HUES64 (cell line): ENCODE results near the gene JPH2.

Experiments used
- H3K27ac ChIP-seq: 2 replicates; pipeline ENCODE4 v1.7.0; 2013; ENCODE audit warnings: low read depth, low read length, inconsistent platforms
- H3K27me3 ChIP-seq: 2 replicates; pipeline ENCODE4 v1.6.1; 2013; ENCODE audit warnings: mild to moderate bottlenecking, low read length; ENCODE audit not compliant: insufficient read depth
- H3K36me3 ChIP-seq: 2 replicates; pipeline ENCODE4 v1.6.1; 2013; ENCODE audit warnings: mild to moderate bottlenecking, low read length; ENCODE audit not compliant: insufficient read depth
- H3K4me1 ChIP-seq: 2 replicates; pipeline ENCODE4 v1.6.1; 2013; ENCODE audit warnings: mild to moderate bottlenecking, low read length, moderate library complexity; ENCODE audit not compliant: insufficient read depth
- H3K4me3 ChIP-seq: 2 replicates; pipeline ENCODE4 v1.5.1; 2013; ENCODE audit warnings: mild to moderate bottlenecking, low read length, moderate library complexity
- H3K9ac ChIP-seq: 2 replicates; pipeline ENCODE4 v1.6.1; 2013; ENCODE audit warnings: mild to moderate bottlenecking, low read depth, low read length
- H3K9me3 ChIP-seq: 2 replicates; pipeline ENCODE4 v1.6.1; 2013; ENCODE audit warnings: low read depth, low read length; ENCODE audit not compliant: insufficient read depth
- WGBS: fragments of 150-250, 120-280 bp; methylation state at CpG from one replicate; pipeline ENCODE4 v1.1.7; 2013; ENCODE audit warnings: missing lambda C conversion rate; 5-methylcytosine and 5-hydroxymethylcytosine counted together

Gene JPH2

DNA sequence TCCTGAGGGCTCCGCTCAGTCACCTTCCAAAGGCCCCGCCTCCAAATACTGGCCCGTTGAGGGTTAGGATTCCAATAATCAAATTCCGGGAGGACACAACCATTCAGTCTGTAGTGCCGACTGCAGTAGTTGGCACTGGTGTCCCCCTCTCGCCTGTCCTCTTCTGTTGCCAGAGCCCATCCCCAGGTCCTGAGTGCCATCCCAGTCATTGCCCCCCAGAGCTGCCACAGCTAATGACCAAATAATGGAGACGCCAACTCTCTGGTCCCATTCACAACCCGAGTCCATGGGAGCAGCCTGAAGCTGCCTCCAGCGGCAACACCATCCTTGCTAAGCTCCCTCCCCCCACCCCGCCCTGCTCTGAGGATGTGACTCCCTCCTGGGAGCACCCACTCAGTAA is 115.9 kb downstream of the JPH2 start:
- no peaks in the 10 kb centered on the region for H3K4me1 ChIP-seq
- H3K9ac ChIP-seq, result no peak overlapping the region
- H3K27me3 ChIP-seq, result no peaks in the 10 kb centered on the region
- WGBS, result 86% methylated on average over 10 of the region's 10 CpGs
- H3K36me3 ChIP-seq, result no peaks in the 10 kb centered on the region
- no peaks in the 10 kb centered on the region for H3K9me3 ChIP-seq
- H3K4me3 ChIP-seq, result no peak overlapping the region
- H3K27ac ChIP-seq, result no peak overlapping the region

DNA sequence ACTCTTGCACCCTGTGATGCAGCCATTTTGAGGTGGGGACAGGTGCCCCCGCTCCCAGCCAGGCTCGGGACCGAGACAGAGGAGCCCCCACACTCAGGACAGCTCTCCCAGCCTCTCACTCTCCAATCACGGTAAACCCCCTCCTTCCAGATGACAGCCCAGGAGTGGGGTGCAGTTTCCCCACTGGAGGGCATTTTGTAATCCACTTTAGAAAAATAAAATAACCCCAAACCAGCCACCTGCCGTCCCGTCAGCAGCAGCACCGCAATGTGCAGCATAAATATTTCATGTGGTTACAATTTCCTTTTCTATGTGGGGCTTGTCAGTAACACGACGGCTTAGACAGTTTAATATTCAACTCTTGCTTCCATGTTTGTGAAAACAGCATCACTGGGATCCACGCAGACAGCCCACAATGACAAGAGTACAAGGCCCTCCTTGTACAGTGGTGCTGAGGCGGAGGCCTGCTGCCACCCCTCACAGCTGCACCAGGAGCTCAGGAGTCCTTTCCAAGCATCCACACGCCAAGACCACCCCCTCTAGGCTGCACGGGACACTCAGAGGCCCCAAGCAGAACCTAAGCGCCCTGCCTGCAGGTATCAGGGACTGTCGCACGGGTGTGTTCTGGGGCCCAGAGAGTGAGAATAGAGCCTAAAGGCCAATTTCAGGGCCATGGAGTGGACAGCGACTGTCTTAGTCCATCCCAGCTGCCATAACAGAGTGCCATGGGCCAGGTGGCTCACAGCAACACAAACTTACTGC is 116.7 kb downstream of the JPH2 start:
- Histone ChIP-seq H3K9ac (no peak overlapping the region), H3K4me1 (no peaks in the 10 kb centered on the region), H3K4me3 (no peak overlapping the region), H3K27me3 (no peaks in the 10 kb centered on the region), H3K9me3 (no peaks in the 10 kb centered on the region), H3K27ac (no peak overlapping the region), H3K36me3 (no peaks in the 10 kb centered on the region)
- WGBS, result 92% methylated on average over 16 of the region's 17 CpGs

DNA sequence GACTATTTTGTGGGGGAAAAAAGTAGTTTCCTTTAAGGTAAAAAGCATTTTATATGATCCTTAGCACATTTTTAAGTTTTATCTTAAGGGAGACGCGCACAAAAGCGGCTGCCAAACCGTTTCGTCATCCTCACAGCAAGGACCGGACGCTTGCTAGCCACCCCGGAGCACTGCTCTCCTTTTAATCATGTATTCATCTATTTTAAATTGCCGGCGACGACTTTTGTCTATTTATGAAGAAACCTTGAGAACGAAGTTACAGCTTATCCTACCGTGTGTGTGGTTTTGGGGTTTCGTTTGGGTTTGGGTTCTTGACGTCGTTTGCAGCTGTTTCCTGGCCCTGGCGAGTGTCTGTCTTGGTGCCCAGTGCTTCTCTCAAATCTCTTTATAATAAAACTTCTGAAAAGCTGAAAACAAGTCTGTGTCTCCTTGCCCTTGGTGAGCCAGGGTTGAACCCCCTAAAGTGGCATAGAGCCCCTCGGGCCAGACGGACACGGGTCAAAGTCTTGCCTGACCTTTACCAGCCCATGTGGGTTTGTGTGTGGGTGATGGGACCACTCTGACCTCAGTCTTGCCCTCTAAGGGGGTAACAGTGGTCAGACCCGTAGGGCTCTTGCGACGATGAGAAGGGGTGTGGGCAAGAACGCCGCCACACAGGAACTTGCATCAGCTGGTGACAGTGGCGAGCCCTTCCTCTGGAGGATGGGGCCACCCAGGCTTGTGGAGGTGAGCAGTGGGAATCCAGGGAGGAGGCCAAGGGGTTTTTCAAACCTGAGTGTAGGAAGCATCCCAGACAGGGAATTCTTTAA is 117.6 kb downstream of the JPH2 start:
- H3K36me3 ChIP-seq, result no peaks in the 10 kb centered on the region
- no peak overlapping the region for H3K4me3 ChIP-seq
- 96% methylated on average over 26 of the region's 26 CpGs for WGBS
- no peaks in the 10 kb centered on the region for H3K9me3 ChIP-seq
- no peak overlapping the region for H3K27ac ChIP-seq
- H3K27me3 ChIP-seq, result no peaks in the 10 kb centered on the region
- no peaks in the 10 kb centered on the region for H3K4me1 ChIP-seq
- no peak overlapping the region for H3K9ac ChIP-seq

DNA sequence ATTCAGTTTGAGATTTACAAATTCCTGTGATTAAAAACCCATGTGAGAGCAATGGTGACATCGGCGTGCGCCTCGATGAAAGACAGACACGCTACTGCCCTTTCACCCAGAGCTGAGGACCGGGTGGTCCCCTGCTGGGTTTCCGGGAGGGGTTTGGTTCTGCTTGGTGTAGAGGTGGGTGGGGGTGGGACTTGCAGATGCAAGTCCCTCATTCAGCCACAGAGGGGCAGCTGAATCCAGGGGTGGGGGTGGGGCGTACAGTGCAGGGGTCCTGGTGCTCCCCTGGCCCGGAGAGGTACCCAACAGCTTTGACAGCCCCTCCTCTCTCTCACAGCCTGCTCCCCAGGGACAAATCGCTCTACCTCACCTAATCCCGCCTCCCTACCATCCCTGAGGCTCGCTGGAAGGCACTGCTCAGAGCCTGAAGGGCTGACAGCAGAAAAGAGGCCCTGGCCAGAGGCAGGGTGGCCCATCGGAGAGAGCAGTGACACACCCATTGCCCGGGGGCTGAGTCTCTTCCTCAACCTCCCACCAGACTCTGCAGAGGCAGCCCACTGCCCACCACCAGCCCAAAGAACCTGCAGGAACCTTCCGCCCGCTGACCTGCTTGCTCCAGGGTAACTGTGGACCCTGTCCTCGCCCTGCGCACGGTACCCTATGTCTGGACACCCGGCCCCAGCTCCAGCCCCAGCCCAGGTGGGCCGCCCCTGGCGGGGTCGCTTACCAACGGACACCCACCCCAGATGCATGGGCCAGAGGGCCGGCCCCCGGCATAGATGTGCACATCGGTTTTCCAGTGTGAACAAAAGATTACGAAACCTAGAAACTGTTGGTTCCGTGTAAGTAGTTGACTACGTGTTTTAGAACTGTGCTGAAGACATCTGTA is 118.4 kb downstream of the JPH2 start:
- Histone ChIP-seq H3K9me3 (no peaks in the 10 kb centered on the region), H3K4me3 (no peak overlapping the region), H3K27me3 (no peaks in the 10 kb centered on the region), H3K27ac (no peak overlapping the region), H3K4me1 (no peaks in the 10 kb centered on the region), H3K36me3 (no peaks in the 10 kb centered on the region), H3K9ac (no peak overlapping the region)
- 76% methylated on average over 30 of the region's 30 CpGs for WGBS

DNA sequence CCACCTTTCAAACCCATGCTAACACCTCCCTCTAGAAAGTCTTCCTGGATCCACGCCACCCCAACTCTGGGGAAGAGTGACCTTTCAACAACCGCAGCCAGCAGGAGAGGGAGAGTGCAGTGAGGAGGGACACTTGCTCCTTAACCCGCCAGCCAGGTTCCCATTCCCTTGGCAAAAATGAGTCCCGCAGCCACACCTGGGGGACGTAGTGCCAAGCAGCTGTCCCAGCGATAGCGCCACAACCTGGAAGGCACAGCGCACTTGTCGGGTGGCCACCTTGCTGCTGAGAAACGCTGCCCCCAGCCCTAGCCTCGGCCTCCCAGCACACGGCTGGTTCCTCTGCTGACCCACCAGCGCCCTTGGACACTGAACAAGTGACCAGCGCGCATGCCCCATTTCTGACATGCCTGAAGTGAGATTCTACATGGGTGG is 119.3 kb downstream of the JPH2 start:
- no peak overlapping the region for H3K4me3 ChIP-seq
- no peaks in the 10 kb centered on the region for H3K27me3 ChIP-seq
- H3K9me3 ChIP-seq, result no peaks in the 10 kb centered on the region
- H3K4me1 ChIP-seq, result no peaks in the 10 kb centered on the region
- 95% methylated on average over 15 of the region's 15 CpGs for WGBS
- H3K27ac ChIP-seq, result no peak overlapping the region
- H3K9ac ChIP-seq, result no peak overlapping the region
- H3K36me3 ChIP-seq, result no peaks in the 10 kb centered on the region

DNA sequence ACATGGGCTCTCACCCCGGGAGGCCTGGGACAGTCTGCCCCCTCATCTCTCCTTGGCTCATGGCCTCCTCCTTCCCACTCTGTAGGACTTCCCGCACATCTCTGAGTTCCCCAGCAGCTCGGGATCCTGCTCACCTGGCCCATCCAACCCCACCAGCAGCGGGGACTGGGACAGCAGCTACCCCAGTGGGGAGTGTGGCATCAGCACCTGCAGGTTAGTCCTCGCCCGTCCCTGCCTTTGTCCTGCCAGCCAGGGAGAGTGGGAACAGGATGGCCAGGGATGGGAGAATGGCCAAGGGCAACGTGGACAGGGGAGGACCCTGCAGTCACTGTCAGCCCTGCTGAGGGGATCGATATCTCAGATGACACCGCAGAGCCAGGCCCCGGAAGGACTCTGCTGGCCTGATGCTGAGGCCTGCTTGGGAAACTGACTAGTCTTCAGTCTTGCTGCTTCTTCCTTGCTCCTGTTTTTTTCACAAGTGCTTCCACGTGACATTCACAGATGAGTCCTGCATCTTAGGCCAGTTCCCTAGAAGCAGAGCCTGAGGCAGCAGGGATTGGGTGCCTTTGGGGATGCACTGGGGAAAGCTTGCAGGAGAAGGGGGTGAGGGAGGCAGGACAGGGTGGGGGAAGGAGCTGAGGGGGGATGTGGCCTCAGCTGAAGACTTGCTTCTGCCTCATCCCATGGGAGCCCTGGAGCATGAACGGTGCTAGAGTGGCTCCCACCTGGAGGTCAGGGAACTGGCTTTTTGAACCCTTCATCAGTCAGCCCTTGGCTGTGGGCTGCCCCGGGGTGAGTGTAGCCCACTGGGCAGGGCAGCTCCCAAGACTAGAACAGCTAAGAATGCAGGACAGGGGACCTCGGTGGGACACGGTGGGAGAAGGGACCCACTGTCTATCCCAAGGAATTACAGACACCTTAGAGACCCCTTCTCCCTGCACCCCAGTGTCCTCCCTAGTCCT is 120.1 kb downstream of the JPH2 start:
- Histone ChIP-seq H3K9ac (no peak overlapping the region), H3K27ac (no peak overlapping the region), H3K27me3 (no peaks in the 10 kb centered on the region), H3K4me1 (no peaks in the 10 kb centered on the region), H3K36me3 (no peaks in the 10 kb centered on the region), H3K4me3 (no peak overlapping the region), H3K9me3 (no peaks in the 10 kb centered on the region)
- 93% methylated on average over 15 of the region's 15 CpGs for WGBS

DNA sequence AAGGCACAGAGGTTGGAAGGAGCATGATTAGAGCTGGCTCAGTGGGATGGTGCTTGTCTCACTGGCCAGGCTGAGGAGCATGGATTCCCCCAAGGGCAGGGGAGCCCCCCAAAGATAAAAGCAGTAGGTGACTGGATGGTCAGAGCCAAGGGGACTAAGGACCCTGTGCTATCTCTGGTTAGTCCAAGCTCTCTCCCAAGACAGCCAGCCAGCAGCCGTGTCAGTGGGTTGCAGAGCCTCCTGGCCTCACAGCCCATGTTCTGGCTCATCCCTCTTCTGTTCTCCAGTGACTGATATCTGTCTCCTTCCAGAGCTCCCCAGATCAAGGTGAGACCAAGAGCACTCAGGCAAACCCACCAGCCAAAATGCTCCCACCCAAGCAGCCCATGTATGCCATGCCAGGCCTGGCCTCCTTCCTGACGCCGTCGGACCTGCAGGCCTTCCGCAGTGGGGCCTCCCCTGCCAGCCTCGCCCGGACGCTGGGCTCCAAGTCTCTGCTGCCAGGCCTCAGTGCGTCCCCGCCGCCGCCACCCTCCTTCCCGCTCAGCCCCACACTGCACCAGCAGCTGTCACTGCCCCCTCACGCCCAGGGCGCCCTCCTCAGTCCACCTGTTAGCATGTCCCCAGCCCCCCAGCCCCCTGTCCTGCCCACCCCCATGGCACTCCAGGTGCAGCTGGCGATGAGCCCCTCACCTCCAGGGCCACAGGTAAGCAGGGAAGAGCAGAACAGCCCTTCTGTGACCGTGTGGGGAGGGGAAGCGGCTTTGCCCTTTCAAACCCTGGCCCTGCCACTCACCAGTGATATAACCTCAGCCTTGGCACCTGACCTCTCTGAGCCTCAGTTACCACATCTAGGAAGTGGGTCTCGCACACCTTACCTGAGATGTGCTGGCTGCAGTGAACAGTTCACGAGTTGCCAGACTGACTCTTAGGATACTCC is 121.3 kb downstream of the JPH2 start:
- H3K4me3 ChIP-seq, result no peak overlapping the region
- WGBS, result 96% methylated on average over 20 of the region's 20 CpGs
- no peak overlapping the region for H3K9ac ChIP-seq
- H3K27me3 ChIP-seq, result no peaks in the 10 kb centered on the region
- H3K36me3 ChIP-seq, result no peaks in the 10 kb centered on the region
- H3K27ac ChIP-seq, result no peak overlapping the region
- H3K4me1 ChIP-seq, result no peaks in the 10 kb centered on the region
- H3K9me3 ChIP-seq, result no peaks in the 10 kb centered on the region

DNA sequence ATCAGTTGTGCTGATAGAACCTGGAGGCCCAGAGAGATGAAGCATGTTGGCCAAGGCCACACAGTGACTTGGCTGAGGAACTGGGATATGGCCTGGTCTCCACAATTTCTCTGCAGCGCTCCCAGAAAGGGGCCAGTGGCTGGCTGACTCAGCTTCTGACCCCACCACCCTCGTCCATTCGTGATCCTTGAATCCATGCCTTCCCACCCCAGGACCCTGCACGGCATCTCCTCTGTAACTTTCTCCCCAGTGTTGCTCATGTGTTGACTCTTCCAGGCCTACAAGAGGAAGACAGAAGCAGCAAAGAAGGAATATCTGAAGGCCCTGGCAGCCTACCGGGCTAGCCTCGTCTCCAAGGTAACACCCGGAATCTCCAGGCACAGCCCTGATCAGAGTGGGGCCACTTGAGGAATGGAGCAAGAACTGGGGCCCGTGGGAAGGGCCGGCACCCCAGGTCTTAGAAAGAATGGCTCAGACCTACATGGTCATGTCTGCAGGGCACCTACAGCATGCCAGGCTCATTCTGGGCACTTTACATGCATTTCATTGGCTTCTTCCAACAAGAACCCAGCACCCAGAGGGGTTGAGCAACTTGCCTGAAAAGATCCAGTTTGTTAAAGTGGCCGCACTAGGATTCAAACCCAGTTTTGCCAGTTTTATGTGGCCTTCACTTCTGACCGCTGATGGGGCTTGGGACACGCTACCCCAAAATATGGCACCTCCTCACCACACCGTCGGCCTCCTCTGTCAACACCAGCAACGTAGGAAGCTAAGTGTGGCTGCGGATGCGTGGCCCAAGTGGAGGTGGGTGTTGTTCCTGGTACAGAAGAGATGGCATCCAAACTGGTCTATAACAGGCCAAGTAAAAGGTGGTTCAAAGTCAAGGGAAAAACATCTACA is 122.2 kb downstream of the JPH2 start:
- Histone ChIP-seq H3K27ac (no peak overlapping the region), H3K9me3 (no peaks in the 10 kb centered on the region), H3K9ac (no peak overlapping the region), H3K36me3 (no peaks in the 10 kb centered on the region), H3K4me1 (no peaks in the 10 kb centered on the region), H3K4me3 (no peak overlapping the region), H3K27me3 (no peaks in the 10 kb centered on the region)
- 96% methylated on average over 17 of the region's 17 CpGs for WGBS
